ENCODE results near the gene NPLOC4. TPM values are rescaled to one million over a fixed set of nuclear protein-coding genes. Genes with fewer than 3 reads are reported as not detected.

Gene NPLOC4
- total and polyA plus RNA-seq, 2 of the 13 experiments (the other 11 are each of a cell fraction or from before 2014, with no cell fraction given): 57.0 to 97.0 TPM

DNA sequence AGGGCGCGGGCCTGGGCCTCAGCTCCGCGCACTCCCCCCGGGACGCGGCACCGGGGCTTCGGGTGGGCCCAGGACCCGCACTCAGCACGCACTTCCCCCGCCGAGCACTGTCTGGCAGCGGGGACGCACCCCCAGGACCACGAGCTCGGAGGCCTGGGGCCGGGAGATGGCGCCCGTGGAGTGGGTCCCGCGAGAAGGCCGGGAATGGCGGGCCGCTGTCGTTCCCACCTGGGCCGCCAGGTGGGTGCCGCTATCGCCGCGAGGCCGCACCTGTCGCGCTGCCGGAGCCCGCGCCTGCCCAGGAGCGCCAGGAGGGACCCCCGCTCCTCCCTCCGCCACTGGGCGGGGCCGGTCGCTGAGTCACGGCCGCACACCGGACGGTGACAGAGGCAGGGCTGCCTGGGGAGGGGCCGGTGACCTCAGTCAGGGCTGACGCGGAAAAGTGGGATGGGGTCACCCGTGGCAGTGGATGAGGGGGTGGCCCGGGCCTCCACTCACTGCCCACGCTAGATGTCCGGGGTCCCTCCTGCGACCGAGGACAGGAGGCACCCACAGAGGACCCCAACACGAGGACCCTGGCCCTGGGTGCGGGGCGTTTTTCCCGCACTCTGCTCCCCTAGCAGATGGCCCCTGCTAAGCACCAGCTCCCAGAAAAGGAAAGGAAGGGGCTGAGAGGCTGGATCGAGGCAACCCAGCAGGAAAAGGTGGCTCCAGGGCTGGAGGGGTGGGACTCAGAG is 117.5 kb downstream of the NPLOC4 start (continued):
- TF ChIP-seq, protein P1, sequence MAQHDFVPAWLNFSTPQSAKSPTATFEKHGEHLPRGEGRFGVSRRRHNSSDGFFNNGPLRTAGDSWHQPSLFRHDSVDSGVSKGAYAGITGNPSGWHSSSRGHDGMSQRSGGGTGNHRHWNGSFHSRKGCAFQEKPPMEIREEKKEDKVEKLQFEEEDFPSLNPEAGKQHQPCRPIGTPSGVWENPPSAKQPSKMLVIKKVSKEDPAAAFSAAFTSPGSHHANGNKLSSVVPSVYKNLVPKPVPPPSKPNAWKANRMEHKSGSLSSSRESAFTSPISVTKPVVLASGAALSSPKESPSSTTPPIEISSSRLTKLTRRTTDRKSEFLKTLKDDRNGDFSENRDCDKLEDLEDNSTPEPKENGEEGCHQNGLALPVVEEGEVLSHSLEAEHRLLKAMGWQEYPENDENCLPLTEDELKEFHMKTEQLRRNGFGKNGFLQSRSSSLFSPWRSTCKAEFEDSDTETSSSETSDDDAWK (CRISPR knock-in tag; IDR thresholded peaks at IDR 0.05): no peak
- TF ChIP-seq, protein P2, sequence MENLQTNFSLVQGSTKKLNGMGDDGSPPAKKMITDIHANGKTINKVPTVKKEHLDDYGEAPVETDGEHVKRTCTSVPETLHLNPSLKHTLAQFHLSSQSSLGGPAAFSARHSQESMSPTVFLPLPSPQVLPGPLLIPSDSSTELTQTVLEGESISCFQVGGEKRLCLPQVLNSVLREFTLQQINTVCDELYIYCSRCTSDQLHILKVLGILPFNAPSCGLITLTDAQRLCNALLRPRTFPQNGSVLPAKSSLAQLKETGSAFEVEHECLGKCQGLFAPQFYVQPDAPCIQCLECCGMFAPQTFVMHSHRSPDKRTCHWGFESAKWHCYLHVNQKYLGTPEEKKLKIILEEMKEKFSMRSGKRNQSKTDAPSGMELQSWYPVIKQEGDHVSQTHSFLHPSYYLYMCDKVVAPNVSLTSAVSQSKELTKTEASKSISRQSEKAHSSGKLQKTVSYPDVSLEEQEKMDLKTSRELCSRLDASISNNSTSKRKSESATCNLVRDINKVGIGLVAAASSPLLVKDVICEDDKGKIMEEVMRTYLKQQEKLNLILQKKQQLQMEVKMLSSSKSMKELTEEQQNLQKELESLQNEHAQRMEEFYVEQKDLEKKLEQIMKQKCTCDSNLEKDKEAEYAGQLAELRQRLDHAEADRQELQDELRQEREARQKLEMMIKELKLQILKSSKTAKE (CRISPR knock-in tag; IDR thresholded peaks at IDR 0.05; ENCODE audit: borderline replicate concordance): 0 out of 2 replicates have a peak, but pooled peaks have one; percentile 12
- peak; percentile 64; the same call in 1 of the 2 replicates for TF ChIP-seq TMF1 (CRISPR knock-in tag; IDR thresholded peaks at IDR 0.05; ENCODE audit: low read depth)
- peak; percentile 81 for TF ChIP-seq SAP130 (CRISPR knock-in tag; IDR thresholded peaks at IDR 0.05; ENCODE audit: low read depth)
- no peak; the same call in 1 of the 2 replicates for TF ChIP-seq NFKB2 (CRISPR knock-in tag; IDR thresholded peaks at IDR 0.05; ENCODE audit: borderline replicate concordance)
- TF ChIP-seq TCF7 (IDR thresholded peaks at IDR 0.05; ENCODE audit: low read depth): no peak
- no peak for TF ChIP-seq JDP2 (CRISPR knock-in tag; IDR thresholded peaks at IDR 0.05; ENCODE audit: borderline replicate concordance)
- TF ChIP-seq CHD4 (IDR thresholded peaks at IDR 0.05; ENCODE audit: borderline replicate concordance, low read length): no peak
- no peak for TF ChIP-seq HOXA7 (CRISPR knock-in tag; IDR thresholded peaks at IDR 0.05)
- TF ChIP-seq, protein P3, sequence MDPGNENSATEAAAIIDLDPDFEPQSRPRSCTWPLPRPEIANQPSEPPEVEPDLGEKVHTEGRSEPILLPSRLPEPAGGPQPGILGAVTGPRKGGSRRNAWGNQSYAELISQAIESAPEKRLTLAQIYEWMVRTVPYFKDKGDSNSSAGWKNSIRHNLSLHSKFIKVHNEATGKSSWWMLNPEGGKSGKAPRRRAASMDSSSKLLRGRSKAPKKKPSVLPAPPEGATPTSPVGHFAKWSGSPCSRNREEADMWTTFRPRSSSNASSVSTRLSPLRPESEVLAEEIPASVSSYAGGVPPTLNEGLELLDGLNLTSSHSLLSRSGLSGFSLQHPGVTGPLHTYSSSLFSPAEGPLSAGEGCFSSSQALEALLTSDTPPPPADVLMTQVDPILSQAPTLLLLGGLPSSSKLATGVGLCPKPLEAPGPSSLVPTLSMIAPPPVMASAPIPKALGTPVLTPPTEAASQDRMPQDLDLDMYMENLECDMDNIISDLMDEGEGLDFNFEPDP (CRISPR knock-in tag; conservative IDR thresholded peaks at IDR 0.05): no peak
- TF ChIP-seq ZNF724P (CRISPR knock-in tag; IDR thresholded peaks at IDR 0.05; ENCODE audit: borderline replicate concordance): peak; percentile 28; the same call in 1 of the 2 replicates
- peak; percentile 75; the same call in 1 of the 2 replicates for TF ChIP-seq ZNF547 (CRISPR knock-in tag; IDR thresholded peaks at IDR 0.05)
- TF ChIP-seq RARA (CRISPR knock-in tag; IDR thresholded peaks at IDR 0.05): 0 out of 2 replicates have a peak, but pooled peaks have one; percentile 18
- TF ChIP-seq, protein P4, sequence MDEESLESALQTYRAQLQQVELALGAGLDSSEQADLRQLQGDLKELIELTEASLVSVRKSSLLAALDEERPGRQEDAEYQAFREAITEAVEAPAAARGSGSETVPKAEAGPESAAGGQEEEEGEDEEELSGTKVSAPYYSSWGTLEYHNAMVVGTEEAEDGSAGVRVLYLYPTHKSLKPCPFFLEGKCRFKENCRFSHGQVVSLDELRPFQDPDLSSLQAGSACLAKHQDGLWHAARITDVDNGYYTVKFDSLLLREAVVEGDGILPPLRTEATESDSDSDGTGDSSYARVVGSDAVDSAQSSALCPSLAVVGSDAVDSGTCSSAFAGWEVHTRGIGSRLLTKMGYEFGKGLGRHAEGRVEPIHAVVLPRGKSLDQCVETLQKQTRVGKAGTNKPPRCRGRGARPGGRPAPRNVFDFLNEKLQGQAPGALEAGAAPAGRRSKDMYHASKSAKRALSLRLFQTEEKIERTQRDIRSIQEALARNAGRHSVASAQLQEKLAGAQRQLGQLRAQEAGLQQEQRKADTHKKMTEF (CRISPR knock-in tag; IDR thresholded peaks at IDR 0.05): no peak; the same call in 1 of the 2 replicates
- TF ChIP-seq MAFF (IDR thresholded peaks at IDR 0.05; ENCODE audit: low read depth, low read length): no peak
- TF ChIP-seq ZNF251 (CRISPR knock-in tag; IDR thresholded peaks at IDR 0.05): 0 out of 2 replicates have a peak, but pooled peaks have one; percentile 47
- TF ChIP-seq ZNF24 (IDR thresholded peaks at IDR 0.05): no peak
- no peak for TF ChIP-seq ZNF260 (CRISPR knock-in tag; IDR thresholded peaks at IDR 0.05; ENCODE audit: borderline replicate concordance, low read depth)

Data from HepG2 (cell line).